Lower leg skin (tissue), 3 donors: ENCODE data around the gene CYFIP1.

Experiments
- CTCF ChIP-seq, 3 donors: fragments of 450-650 bp; IDR thresholded peaks; one replicate each; pipeline ENCODE4 v1.5.1; 2016; ENCODE audit warnings: antibody characterized with exemption in 3 of 3, mild to moderate bottlenecking in 3 of 3, moderate library complexity in 2 of 3
- POLR2A ChIP-seq, 2 donors: fragments of 450-650 bp; IDR thresholded peaks; one replicate each; pipeline ENCODE4 v1.6.1; 2016 to 2017; ENCODE audit warnings: antibody characterized with exemption in 2 of 2, mild to moderate bottlenecking in 1 of 2, moderate library complexity in 1 of 2

GRCh38 chr15:22861161-22861560 is 119.0 kb downstream of the CYFIP1 start:
- TF ChIP-seq CTCF (IDR thresholded peaks at IDR 0.05), result no peak
- TF ChIP-seq POLR2A (IDR thresholded peaks at IDR 0.05), result no peak
